Heart right ventricle (tissue), 16 donors: ENCODE results near the gene DNMT3A. TPM values are rescaled to one million over a fixed set of nuclear protein-coding genes. Genes with fewer than 3 reads are reported as not detected.

ENCODE experiments used
- ATAC-seq, 8 donors: fragments of 200-7000 bp; cut with Tn5 transposase; one replicate each; pipeline ENCODE4 v1.9.1; 2020; ENCODE audit warnings: mild to moderate bottlenecking in 8 of 8, moderate library complexity in 8 of 8, moderate number of reproducible peaks in 1 of 8
- DNase-seq, 2 donors: peaks; one replicate each; pipeline ENCODE4 v3.0.0-alpha.2; 2020
- H3K27ac ChIP-seq, 10 donors: fragments of 200-600 bp; sonication (generic) in 2 of 10; one replicate each; pipeline versions ENCODE4 v1.5.0 to v1.8.0; 2020 to 2022; ENCODE audit warnings: mild to moderate bottlenecking in 3 of 10
- H3K27me3 ChIP-seq, 7 donors: fragments of 200-600 bp; one replicate each; pipeline ENCODE4 v1.8.0; 2021 to 2022; ENCODE audit warnings: mild to moderate bottlenecking in 2 of 7
- H3K36me3 ChIP-seq, 9 donors: fragments of 200-600 bp; sonication (generic) in 1 of 9; one replicate each; pipeline versions ENCODE4 v1.5.0 to v1.8.0; 2020 to 2022; ENCODE audit warnings: mild to moderate bottlenecking in 2 of 9
- H3K4me1 ChIP-seq, 9 donors: fragments of 200-600 bp; sonication (generic) in 1 of 9; one replicate each; pipeline versions ENCODE4 v1.5.0 to v1.8.0; 2020 to 2022; ENCODE audit warnings: mild to moderate bottlenecking in 4 of 9
- H3K4me3 ChIP-seq, 10 donors: fragments of 200-600 bp; sonication (generic) in 2 of 10; one replicate each; pipeline versions ENCODE4 v1.5.0 to v1.8.0; 2020 to 2022; ENCODE audit warnings: mild to moderate bottlenecking in 7 of 10, moderate library complexity in 2 of 10
- H3K9me3 ChIP-seq, 11 donors: fragments of 200-600 bp in 10 of 11; sonication (generic) in 2 of 11; one replicate each; pipeline versions ENCODE4 v1.5.0 to v1.8.0; 2013 to 2022; ENCODE audit warnings: mild to moderate bottlenecking in 2 of 11, control low read depth in 1 of 11, moderate library complexity in 1 of 11
- WGBS, 2 donors: extraction: QIAGEN DNeasy Blood & Tissue Kit; methylation state at CpG; one replicate each; pipeline ENCODE4 v1.1.7; 2013; ENCODE audit warnings: inconsistent platforms in 1 of 2; 5-methylcytosine and 5-hydroxymethylcytosine counted together
- intact Hi-C, 10 donors: fragments of 100-400 bp; cut with DNase I; formaldehyde crosslinking; loops; one replicate each; pipeline versions ENCODE4 v1.11.1 to v1.14.2; 2022
- polyA plus RNA-seq, 2 donors: library from polyadenylated mRNA; stranded (reverse); fragments of 200-250 nt; gene quantifications; one replicate each; pipeline ENCODE4 v1.2.3, GENCODE V29; 2013
- total RNA-seq, 10 donors: library from RNA; stranded (reverse); fragmentation: NEBNext Ultra II Directional in 3 of 10; extraction: Animal tissue kit (Norgen Biotek cat#: 25700) in 3 of 10; gene quantifications; one replicate each; pipeline versions ENCODE4 v1.2.1 to v1.2.4, GENCODE V29; 2021 to 2023
- TF ChIP-seq, protein P1 (sequence below), 9 donors: fragments of 200-600 bp; sonication (generic) in 2 of 9; IDR thresholded peaks; one replicate each; pipeline versions ENCODE4 v1.5.0 to v1.8.0; 2021 to 2022; ENCODE audit warnings: antibody characterized with exemption in 9 of 9, mild to moderate bottlenecking in 5 of 9, moderate library complexity in 1 of 9
- donor health status: Arrhythmogenic right ventricular cardiomyopathy.
- donor health status: ischemic (EF 13 %, LVEDD 7.1; RV severe dilation, severe dysfunction).
- donor health status: healthy with polysubstance abuse.
- donor health status: DM: no; HTN: yes; CAD: no.
- donor health status: DM: no; HTN: no; CAD: no.
- donor health status: ischemic (EF 25% LVEDD 6.9; RV normal size, moderate dysfunction).
- donor health status: ischemic (EF 25% LVEDD 5.7; RV mildly dilated, moderate dysfunction).
- donor health status: healthy.
- donor health status: DM: yes; HTN: yes; CAD: no.
- donor health status: Ischemic cardiomyopathy.
- donor health status: ischemic (EF 35%, LVEDD 5.7; RV mildly dilated, moderate dysfunction).
- donor health status: nonischemic (EF 11% LVEDD 7.7; RV severe dilation, severe dysfunction).
- donor health status: DM: yes; HTN: yes; CAD: no.
- donor health status: PGD.
- donor health status: ischemic (EF 29% LVEDD 5.4; RV normal size, mild dysfunction).
- donor health status: nonischemic (EF 23%, LVEDD 6.1; RV moderate dilation, normal function).

DNMT3A gene
- total and polyA plus RNA-seq, 12 donors, result 4.7 to 23.7 (median 19.3) TPM

DNA sequence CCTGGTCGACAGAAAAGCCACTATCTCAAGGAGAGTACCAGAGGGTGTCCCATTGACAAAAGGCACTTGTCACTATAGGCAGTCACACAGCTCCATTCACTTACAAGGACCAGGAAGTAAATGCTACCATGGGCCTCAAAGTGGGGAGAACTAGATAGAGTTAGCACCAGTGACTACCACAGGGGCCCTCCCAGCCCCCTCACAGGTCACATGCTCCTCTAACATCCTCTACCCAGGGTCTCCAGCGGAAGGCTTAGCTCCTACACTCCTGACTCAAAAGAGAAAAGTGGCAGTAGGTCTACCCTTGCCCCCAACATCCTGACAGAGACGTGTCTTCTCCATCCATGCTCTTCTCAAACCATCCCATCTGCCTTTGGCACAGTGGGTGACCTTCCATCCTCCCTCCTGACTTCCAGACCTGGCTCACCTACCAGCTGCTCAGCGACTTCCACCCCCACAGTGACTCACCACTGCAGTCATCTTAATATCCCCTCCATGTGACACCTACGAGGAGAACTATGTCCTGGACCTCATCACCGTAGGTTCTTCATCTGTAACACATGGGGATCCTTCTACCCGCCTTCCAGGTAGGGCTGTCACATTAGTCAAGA lies 5.6 kb upstream of the DNMT3A start:
- 84 to 87% methylated on average over 7 of the region's 7 CpGs for WGBS, 2 donors

DNA sequence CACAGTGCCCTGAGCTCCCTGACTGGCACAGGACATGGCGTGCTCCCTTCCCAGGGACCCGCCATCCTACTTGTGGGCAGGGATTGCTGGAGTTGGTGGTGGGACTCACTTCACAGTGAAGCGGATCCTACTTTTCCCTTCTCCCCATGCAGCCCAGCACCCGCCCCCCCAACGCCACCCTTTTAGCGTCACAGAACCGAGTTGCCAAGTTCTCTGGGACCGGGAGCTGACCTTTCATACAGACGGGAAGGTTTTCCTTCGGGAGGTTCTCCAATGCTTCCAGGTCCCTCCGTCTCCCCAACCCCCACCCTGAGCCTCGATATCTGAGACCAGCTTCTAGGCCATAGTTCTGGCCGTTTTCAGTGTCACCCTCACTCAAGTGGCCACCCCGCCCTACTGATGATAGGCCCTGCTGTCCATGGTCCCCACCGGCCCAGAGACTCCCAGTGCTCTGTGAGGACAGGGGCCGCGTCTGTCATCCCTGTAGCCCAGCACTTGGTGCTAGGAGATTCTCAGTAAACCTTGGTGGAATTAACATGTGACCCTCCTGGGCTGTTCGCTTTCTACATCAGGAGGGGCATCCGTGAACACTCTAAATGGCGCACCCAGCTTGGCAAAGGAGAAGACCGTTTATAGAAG lies 1.6 kb upstream of the DNMT3A start:
- no peaks in the 10 kb centered on the region for H3K36me3 ChIP-seq
- H3K27ac ChIP-seq, result no peak overlapping the region
- 81 to 87% methylated on average over 21 of the region's 21 CpGs for WGBS, 2 donors
- intact Hi-C loops, result loop anchor here in 4 of 10 donors (2.0 to 10.0 kb wide), 6 partner anchors 33 to 181 kb away; no protein-coding TSS in a partner anchor
- no peaks in the 10 kb centered on the region for H3K9me3 ChIP-seq
- no peak for DNase-seq
- no peak for ATAC-seq
- peaks cover 13 to 34% (median 26%) of the 10 kb centered on the region in 9 donors for H3K4me1 ChIP-seq
- no peaks in the 10 kb centered on the region for H3K27me3 ChIP-seq
- H3K4me3 ChIP-seq, result no peak overlapping the region
- TF ChIP-seq, protein P1, sequence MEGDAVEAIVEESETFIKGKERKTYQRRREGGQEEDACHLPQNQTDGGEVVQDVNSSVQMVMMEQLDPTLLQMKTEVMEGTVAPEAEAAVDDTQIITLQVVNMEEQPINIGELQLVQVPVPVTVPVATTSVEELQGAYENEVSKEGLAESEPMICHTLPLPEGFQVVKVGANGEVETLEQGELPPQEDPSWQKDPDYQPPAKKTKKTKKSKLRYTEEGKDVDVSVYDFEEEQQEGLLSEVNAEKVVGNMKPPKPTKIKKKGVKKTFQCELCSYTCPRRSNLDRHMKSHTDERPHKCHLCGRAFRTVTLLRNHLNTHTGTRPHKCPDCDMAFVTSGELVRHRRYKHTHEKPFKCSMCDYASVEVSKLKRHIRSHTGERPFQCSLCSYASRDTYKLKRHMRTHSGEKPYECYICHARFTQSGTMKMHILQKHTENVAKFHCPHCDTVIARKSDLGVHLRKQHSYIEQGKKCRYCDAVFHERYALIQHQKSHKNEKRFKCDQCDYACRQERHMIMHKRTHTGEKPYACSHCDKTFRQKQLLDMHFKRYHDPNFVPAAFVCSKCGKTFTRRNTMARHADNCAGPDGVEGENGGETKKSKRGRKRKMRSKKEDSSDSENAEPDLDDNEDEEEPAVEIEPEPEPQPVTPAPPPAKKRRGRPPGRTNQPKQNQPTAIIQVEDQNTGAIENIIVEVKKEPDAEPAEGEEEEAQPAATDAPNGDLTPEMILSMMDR (IDR thresholded peaks at IDR 0.05), result no peak

More for the DNA sequence above, 5.6 kb upstream of the DNMT3A start:
- TF ChIP-seq, protein P1 (IDR thresholded peaks at IDR 0.05), result no peak
- DNase-seq (no peak), ATAC-seq (no peak)
- H3K4me1 ChIP-seq, result peaks cover 0 to 26% (median 5%) of the 10 kb centered on the region in 9 donors
- H3K27me3 ChIP-seq, result no peaks in the 10 kb centered on the region
- intact Hi-C loops, result loop anchor here in 2 of 10 donors (5.0 to 10.0 kb wide), 2 partner anchors 175 to 177 kb away; no protein-coding TSS in a partner anchor
- H3K36me3 ChIP-seq, result no peaks in the 10 kb centered on the region
- H3K4me3 ChIP-seq, result no peak overlapping the region
- no peaks in the 10 kb centered on the region for H3K9me3 ChIP-seq
- H3K27ac ChIP-seq, result no peak overlapping the region

DNA sequence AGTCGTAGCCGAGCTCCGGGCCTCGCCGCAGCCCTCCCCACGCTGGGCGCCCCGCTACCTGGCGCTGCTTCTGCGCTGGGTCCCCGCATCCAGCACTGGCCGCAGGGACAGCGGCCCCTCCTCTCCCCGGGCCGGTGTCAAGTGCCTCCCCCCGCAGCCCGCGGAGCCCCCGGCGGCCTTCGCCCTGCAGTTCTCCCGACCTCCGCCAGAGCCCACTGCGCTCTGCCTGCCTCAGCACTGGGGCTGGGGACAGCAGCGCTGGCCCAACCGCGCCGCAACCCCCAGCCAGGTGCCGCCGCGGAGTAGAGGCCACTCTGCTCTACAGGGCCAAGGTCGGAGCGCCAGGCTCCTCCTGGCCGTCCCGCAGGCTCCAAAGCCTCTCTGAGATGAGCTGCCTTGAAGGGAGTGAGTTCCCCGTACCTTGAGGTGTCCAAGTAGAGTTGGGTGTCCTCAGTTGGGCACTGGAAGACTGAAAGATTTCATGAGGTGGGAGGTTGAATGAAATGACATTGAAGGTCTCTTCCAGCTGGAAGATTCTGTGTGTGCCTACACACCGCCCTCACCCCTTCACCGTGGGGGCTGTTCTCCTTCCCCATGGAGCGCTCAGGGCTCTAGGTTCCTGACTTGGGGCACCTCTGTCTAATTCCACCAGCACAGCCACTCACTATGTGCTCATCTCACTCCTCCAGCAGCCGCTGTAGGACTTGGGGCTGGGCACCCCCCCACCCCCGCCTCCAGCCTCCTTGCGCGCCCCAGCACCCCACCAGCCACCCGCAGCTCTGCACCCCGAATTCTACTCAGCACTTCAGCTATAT lies 854 bp upstream of the DNMT3A start:
- Histone ChIP-seq H3K27me3 (no peaks in the 10 kb centered on the region), H3K9me3 (no peaks in the 10 kb centered on the region), H3K4me1 (peaks cover 13 to 40% (median 31%) of the 10 kb centered on the region in 9 donors), H3K4me3 (peak overlapping the region; percentile 38 to 80 (median 70)), H3K36me3 (no peaks in the 10 kb centered on the region), H3K27ac (peak overlapping the region; percentile 59 to 90 (median 84))
- intact Hi-C loops, result loop anchor here in 5 of 10 donors (1.0 to 10.0 kb wide), 7 partner anchors 34 to 182 kb away; no protein-coding TSS in a partner anchor
- DNase-seq (peak; percentile 84 to 87), ATAC-seq (peak; percentile 83 to 93 (median 87))
- 18 to 19% methylated on average over 45 of the region's 45 CpGs for WGBS, 2 donors
- TF ChIP-seq, protein P1 (IDR thresholded peaks at IDR 0.05), result peak; percentile 92 to 99 (median 98)
